Karpas-422 (cell line): ENCODE data around the gene CST1. TPM values are rescaled to one million over a fixed set of nuclear protein-coding genes. Genes with fewer than 3 reads are reported as not detected.
"Not testable (repeated sequence)": the region's sequence is repeated elsewhere in the genome, so short reads cannot be mapped to it uniquely, and the experiment has no call there.

Source experiments
- DNase-seq: peaks from one replicate; pipeline ENCODE4 v3.0.0-alpha.2; 2015
- H2AFZ ChIP-seq: fragments of 200-600 bp; sonication (generic); 2 replicates; pipeline ENCODE4 v1.6.1; 2014; ENCODE audit warnings: antibody characterized with exemption, low read length, mixed read lengths
- H3K27ac ChIP-seq: fragments of 200-600 bp; sonication (generic); 2 replicates; pipeline ENCODE4 v1.5.1; 2014; ENCODE audit warnings: mild to moderate bottlenecking, low read length, moderate library complexity
- H3K27me3 ChIP-seq: fragments of 200-600 bp; sonication (generic); 2 replicates; pipeline ENCODE4 v1.6.1; 2014; ENCODE audit warnings: low read length, mixed read lengths
- H3K36me3 ChIP-seq: fragments of 200-600 bp; sonication (generic); 2 replicates; pipeline ENCODE4 v1.6.1; 2014; ENCODE audit warnings: low read length, mixed read lengths; ENCODE audit not compliant: insufficient read depth
- H3K4me1 ChIP-seq: fragments of 200-600 bp; sonication (generic); 2 replicates; pipeline ENCODE4 v1.6.1; 2014; ENCODE audit warnings: mild to moderate bottlenecking, low read length, mixed read lengths
- H3K4me2 ChIP-seq: fragments of 200-600 bp; sonication (generic); 2 replicates; pipeline ENCODE4 v1.6.1; 2014; ENCODE audit warnings: low read length, low read depth, mild to moderate bottlenecking; ENCODE audit not compliant: poor library complexity, severe bottlenecking
- H3K4me3 ChIP-seq: fragments of 200-600 bp; sonication (generic); 2 replicates; pipeline ENCODE4 v1.5.1; 2014; ENCODE audit warnings: mild to moderate bottlenecking, antibody characterized with exemption, low read length, mixed read lengths
- H3K79me2 ChIP-seq: fragments of 200-600 bp; sonication (generic); 2 replicates; pipeline ENCODE4 v1.6.1; 2014; ENCODE audit warnings: mild to moderate bottlenecking, low read length, mixed read lengths
- H3K9ac ChIP-seq: fragments of 200-600 bp; sonication (generic); 2 replicates; pipeline ENCODE4 v1.6.0; 2014; ENCODE audit warnings: low read length
- H3K9me2 ChIP-seq: fragments of 200-600 bp; sonication (generic), shearing (Covaris generic); replicated peaks from 2 replicates; pipeline ENCODE4 v1.6.0; 2014; ENCODE audit warnings: mild to moderate bottlenecking, low read length, moderate library complexity; ENCODE audit not compliant: insufficient read depth
- H3K9me3 ChIP-seq: fragments of 300-700, 200-600 bp; sonication (generic); 2 replicates; pipeline ENCODE4 v1.6.1; 2014; ENCODE audit warnings: low read length, mixed read lengths
- H4K20me1 ChIP-seq: fragments of 200-600 bp; sonication (generic); 2 replicates; pipeline ENCODE4 v1.6.1; 2014; ENCODE audit warnings: mild to moderate bottlenecking, antibody characterized with exemption, low read length, low read depth; ENCODE audit not compliant: insufficient read depth
- total RNA-seq: library from RNA; depleted of rRNA; stranded (reverse); fragments of >200 nt; shearing (Covaris generic); gene quantifications from 2 replicates; pipeline ENCODE4 v1.2.3, GENCODE V29; 2014; ENCODE audit warnings: low replicate concordance

CST1 gene
- total RNA-seq, 1 experiment from 2014 or later, result not detected

- Histone ChIP-seq H3K4me1 (no peaks in the 10 kb centered on the region), H3K27me3 (no peaks in the 10 kb centered on the region), H3K9me2 (no peaks in the 10 kb centered on the region), H3K79me2 (no peaks in the 10 kb centered on the region), H3K9ac (no peak overlapping the region), H3K4me3 (no peak overlapping the region), H2AFZ (no peak overlapping the region), H3K9me3 (no peaks in the 10 kb centered on the region), H3K36me3 (no peaks in the 10 kb centered on the region), H3K27ac (no peak overlapping the region), H3K4me2 (no peak overlapping the region), H4K20me1 (no peaks in the 10 kb centered on the region)
- DNase-seq, result no peak
Measured at GRCh38 chr20:23766531-23766930, 15.8 kb upstream of the CST1 start.

GRCh38 chr20:23765578-23765977, 14.8 kb upstream of the CST1 start:
- Histone ChIP-seq H2AFZ (no peak overlapping the region), H3K9me2 (no peaks in the 10 kb centered on the region), H3K36me3 (no peaks in the 10 kb centered on the region), H3K79me2 (no peaks in the 10 kb centered on the region), H3K9me3 (no peaks in the 10 kb centered on the region), H3K4me3 (no peak overlapping the region), H4K20me1 (no peaks in the 10 kb centered on the region), H3K4me2 (no peak overlapping the region), H3K27ac (no peak overlapping the region), H3K4me1 (no peaks in the 10 kb centered on the region), H3K27me3 (no peaks in the 10 kb centered on the region), H3K9ac (no peak overlapping the region)
- no peak for DNase-seq

GRCh38 chr20:23764630-23765029, 13.9 kb upstream of the CST1 start:
- H3K9ac ChIP-seq, DNase-seq, H4K20me1 ChIP-seq, H3K4me1 ChIP-seq, H3K27me3 ChIP-seq, H3K27ac ChIP-seq, H3K9me3 ChIP-seq, H3K9me2 ChIP-seq, H3K4me3 ChIP-seq, H3K79me2 ChIP-seq, H3K36me3 ChIP-seq, H2AFZ ChIP-seq, H3K4me2 ChIP-seq: not testable (repeated sequence)

GRCh38 chr20:23763345-23763744, 12.6 kb upstream of the CST1 start:
- no peaks in the 10 kb centered on the region for H3K4me1 ChIP-seq
- no peak overlapping the region for H2AFZ ChIP-seq
- no peaks in the 10 kb centered on the region for H3K9me2 ChIP-seq
- no peaks in the 10 kb centered on the region for H3K9me3 ChIP-seq
- H3K9ac ChIP-seq, result no peak overlapping the region
- no peaks in the 10 kb centered on the region for H3K36me3 ChIP-seq
- no peak overlapping the region for H3K4me3 ChIP-seq
- H3K27ac ChIP-seq, result no peak overlapping the region
- H4K20me1 ChIP-seq, result no peaks in the 10 kb centered on the region
- DNase-seq, result no peak
- H3K27me3 ChIP-seq, result no peaks in the 10 kb centered on the region
- H3K4me2 ChIP-seq, result no peak overlapping the region
- no peaks in the 10 kb centered on the region for H3K79me2 ChIP-seq

- Histone ChIP-seq H3K27me3 (no peaks in the 10 kb centered on the region), H3K4me1 (peaks cover 6% of the 10 kb centered on the region; the same call in 1 of the 2 replicates), H2AFZ (no peak overlapping the region), H3K4me3 (no peak overlapping the region), H3K9me2 (no peaks in the 10 kb centered on the region), H3K4me2 (no peak overlapping the region), H3K9me3 (no peaks in the 10 kb centered on the region), H4K20me1 (no peaks in the 10 kb centered on the region), H3K27ac (no peak overlapping the region), H3K79me2 (no peaks in the 10 kb centered on the region), H3K36me3 (no peaks in the 10 kb centered on the region), H3K9ac (no peak overlapping the region)
- no peak for DNase-seq
Measured at GRCh38 chr20:23759306-23759940, 8.7 kb upstream of the CST1 start.

GRCh38 chr20:23756792-23757191, 6.1 kb upstream of the CST1 start:
- not testable (repeated sequence) for H3K9me2 ChIP-seq, H4K20me1 ChIP-seq, H3K36me3 ChIP-seq, H3K27me3 ChIP-seq, H3K9ac ChIP-seq, H3K27ac ChIP-seq, H3K9me3 ChIP-seq, DNase-seq, H3K4me2 ChIP-seq, H3K79me2 ChIP-seq, H2AFZ ChIP-seq, H3K4me1 ChIP-seq, H3K4me3 ChIP-seq

- not testable (repeated sequence) for H3K9me3 ChIP-seq, H3K4me2 ChIP-seq, H3K9ac ChIP-seq, H2AFZ ChIP-seq, H4K20me1 ChIP-seq, H3K79me2 ChIP-seq, H3K4me3 ChIP-seq, H3K27me3 ChIP-seq, H3K9me2 ChIP-seq, H3K4me1 ChIP-seq, H3K36me3 ChIP-seq, H3K27ac ChIP-seq, DNase-seq
Measured at GRCh38 chr20:23755131-23755611, 4.4 kb upstream of the CST1 start.

- no peak for DNase-seq
- no peak overlapping the region for H3K4me3 ChIP-seq
- no peak overlapping the region for H3K4me2 ChIP-seq
- no peaks in the 10 kb centered on the region for H3K36me3 ChIP-seq
- H3K79me2 ChIP-seq, result no peaks in the 10 kb centered on the region
- H4K20me1 ChIP-seq, result no peaks in the 10 kb centered on the region
- no peak overlapping the region for H3K27ac ChIP-seq
- H3K9ac ChIP-seq, result no peak overlapping the region
- no peaks in the 10 kb centered on the region for H3K9me3 ChIP-seq
- no peak overlapping the region for H2AFZ ChIP-seq
- H3K4me1 ChIP-seq, result peaks cover 6% of the 10 kb centered on the region; the same call in 1 of the 2 replicates
- no peaks in the 10 kb centered on the region for H3K9me2 ChIP-seq
- H3K27me3 ChIP-seq, result no peaks in the 10 kb centered on the region
Measured at GRCh38 chr20:23754731-23755130, 4.0 kb upstream of the CST1 start.
